Fibroblast of lung (primary cell): Measurements from ENCODE around the gene NCK2.

Experiments used
- CTCF ChIP-seq, 2 donors: IDR thresholded peaks in 1 of 2; conservative IDR thresholded peaks in 1 of 2; 1 replicate in 1 of 2; 2 replicates in 1 of 2; pipeline ENCODE4 v1.5.1; 2011 to 2012; ENCODE audit warnings: low read length in 2 of 2, control low read depth in 1 of 2, inconsistent platforms in 1 of 2, low read depth in 1 of 2, mild to moderate bottlenecking in 1 of 2
- EZH2 ChIP-seq: IDR thresholded peaks from 2 replicates; pipeline ENCODE4 v1.5.1; 2012; ENCODE audit warnings: low read length, control low read depth, mild to moderate bottlenecking; ENCODE audit errors: missing control alignments

- no peak for TF ChIP-seq CTCF (conservative IDR thresholded peaks at IDR 0.05 in 1 of 2, IDR thresholded peaks at IDR 0.05 in 1 of 2; ENCODE audit: low read depth in 1 of 2, low read length in 2 of 2)
- no peak for TF ChIP-seq EZH2
These were observed 19.3 kb upstream of the NCK2 start for GRCh38 chr2:105725388-105725787.
